ENCODE results near the gene NID2. TPM values are rescaled to one million over a fixed set of nuclear protein-coding genes. Genes with fewer than 3 reads are reported as not detected.

The NID2 gene
- total and polyA plus RNA-seq, 2 experiments from 2014 or later: 179 to 538 TPM

DNA sequence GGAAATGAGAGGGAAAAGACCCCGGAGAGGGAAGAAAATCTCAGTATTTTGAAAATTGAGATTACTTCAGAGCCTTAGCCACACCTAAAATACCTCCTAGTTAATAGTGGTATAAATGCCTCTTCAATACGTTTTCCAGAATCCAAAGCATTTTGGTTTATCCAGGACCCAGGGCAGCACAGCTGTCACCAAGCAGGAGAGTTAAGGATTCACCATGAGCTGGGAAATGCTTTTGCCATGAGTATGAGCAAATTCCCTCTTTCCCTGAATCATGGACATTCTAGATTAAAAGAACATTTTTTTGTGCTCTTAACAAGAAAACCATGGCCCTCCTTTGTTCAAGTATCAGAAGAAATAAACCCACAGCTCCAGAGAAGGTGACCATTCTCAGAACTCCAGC, 101.3 kb downstream of the NID2 start:
- Histone ChIP-seq H3K4me1 (ENCODE audit: low read depth) (no peaks in the 10 kb centered on the region), H3K27ac (no peak overlapping the region), H3K36me3 (no peaks in the 10 kb centered on the region)

DNA sequence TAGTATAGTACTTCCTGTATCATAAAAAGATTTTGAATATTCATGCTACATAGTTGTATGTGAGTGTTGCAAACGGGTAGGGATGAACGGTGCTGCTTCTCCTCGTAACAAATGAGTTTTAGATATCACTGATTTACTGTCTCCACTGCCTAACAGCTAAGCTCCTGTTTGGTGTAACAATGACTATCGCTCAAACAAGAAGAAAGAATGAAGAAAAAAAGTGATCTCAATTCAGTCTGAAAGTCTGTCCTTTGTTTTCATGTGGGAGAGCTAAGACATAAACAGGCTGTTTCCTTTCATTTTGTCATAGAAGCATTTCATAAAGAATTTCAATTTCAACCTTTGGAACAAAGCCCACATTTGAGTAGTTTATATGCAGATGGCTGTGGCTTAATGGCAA, 105.6 kb downstream of the NID2 start:
- DNase-seq (ENCODE audit: low read depth in 1 of 2, low spot score in 1 of 2): peak in 1 of 2 donors; percentile 78
- Histone ChIP-seq H3K4me3 (no peak overlapping the region), H3K27ac (no peak overlapping the region)

More for the DNA sequence above, 101.3 kb downstream of the NID2 start:
- Histone ChIP-seq H3K9me3 (ENCODE audit: low read depth) (no peaks in the 10 kb centered on the region), H3K4me3 (no peak overlapping the region), H3K27me3 (no peaks in the 10 kb centered on the region)
- TF ChIP-seq, protein P1, sequence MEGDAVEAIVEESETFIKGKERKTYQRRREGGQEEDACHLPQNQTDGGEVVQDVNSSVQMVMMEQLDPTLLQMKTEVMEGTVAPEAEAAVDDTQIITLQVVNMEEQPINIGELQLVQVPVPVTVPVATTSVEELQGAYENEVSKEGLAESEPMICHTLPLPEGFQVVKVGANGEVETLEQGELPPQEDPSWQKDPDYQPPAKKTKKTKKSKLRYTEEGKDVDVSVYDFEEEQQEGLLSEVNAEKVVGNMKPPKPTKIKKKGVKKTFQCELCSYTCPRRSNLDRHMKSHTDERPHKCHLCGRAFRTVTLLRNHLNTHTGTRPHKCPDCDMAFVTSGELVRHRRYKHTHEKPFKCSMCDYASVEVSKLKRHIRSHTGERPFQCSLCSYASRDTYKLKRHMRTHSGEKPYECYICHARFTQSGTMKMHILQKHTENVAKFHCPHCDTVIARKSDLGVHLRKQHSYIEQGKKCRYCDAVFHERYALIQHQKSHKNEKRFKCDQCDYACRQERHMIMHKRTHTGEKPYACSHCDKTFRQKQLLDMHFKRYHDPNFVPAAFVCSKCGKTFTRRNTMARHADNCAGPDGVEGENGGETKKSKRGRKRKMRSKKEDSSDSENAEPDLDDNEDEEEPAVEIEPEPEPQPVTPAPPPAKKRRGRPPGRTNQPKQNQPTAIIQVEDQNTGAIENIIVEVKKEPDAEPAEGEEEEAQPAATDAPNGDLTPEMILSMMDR (IDR thresholded peaks at IDR 0.05; ENCODE audit: low read depth, low read length): no peak
- DNase-seq (ENCODE audit: low read depth in 1 of 2, low spot score in 1 of 2): no peak

DNA sequence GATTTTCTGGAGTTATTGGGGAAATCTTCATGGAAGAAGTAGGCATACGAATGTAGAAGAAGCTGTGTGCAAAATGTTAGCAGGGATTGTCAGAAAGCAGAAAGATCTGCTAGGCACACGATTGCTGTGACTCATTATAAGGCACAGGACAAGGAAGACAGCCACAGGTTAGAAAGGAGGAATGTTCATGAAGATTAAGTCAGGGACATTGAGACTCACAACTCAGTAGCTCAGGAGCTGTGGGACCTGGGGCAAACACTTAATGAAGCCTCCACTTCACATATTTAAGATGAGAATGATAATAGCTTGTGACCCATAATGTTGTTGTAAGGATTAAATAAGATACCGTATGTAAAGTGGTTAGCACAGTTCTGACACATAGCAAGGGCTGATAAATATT, 106.1 kb downstream of the NID2 start:
- H3K27ac ChIP-seq: no peak overlapping the region
- peak in 1 of 2 donors; percentile 13 for DNase-seq (ENCODE audit: low read depth in 1 of 2, low spot score in 1 of 2)

More for the DNA sequence above, 105.6 kb downstream of the NID2 start:
- Histone ChIP-seq H3K36me3 (no peaks in the 10 kb centered on the region), H3K9me3 (ENCODE audit: low read depth) (no peaks in the 10 kb centered on the region), H3K4me1 (ENCODE audit: low read depth) (peaks cover 3% of the 10 kb centered on the region), H3K27me3 (no peaks in the 10 kb centered on the region)
- TF ChIP-seq, protein P1 (IDR thresholded peaks at IDR 0.05; ENCODE audit: low read depth, low read length): no peak

DNA sequence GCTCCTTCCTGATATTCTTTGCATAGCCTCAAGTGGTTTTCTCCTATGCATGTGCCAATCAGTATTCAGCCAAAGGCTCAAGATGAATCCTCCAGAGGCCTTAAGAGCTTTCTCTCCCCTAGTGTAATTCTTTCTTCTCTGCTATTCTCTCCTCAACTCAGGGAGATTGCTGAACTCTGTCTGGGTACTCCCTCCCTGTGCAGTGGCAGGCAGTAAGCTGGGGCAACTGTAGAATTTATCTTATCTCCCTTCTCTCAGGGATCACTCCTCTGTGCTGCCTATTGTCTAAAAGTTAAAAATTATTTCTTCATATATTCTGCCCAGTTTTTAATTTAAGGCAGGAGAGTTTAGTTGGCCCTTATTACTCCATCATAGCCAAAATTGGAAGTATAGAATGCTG, 108.0 kb downstream of the NID2 start:
- Histone ChIP-seq H3K9me3 (ENCODE audit: low read depth) (no peaks in the 10 kb centered on the region), H3K36me3 (no peaks in the 10 kb centered on the region), H3K4me3 (no peak overlapping the region), H3K27ac (no peak overlapping the region), H3K27me3 (no peaks in the 10 kb centered on the region), H3K4me1 (ENCODE audit: low read depth) (peaks cover 3% of the 10 kb centered on the region)
- TF ChIP-seq, protein P1 (IDR thresholded peaks at IDR 0.05; ENCODE audit: low read depth, low read length): no peak
- DNase-seq (ENCODE audit: low read depth in 1 of 2, low spot score in 1 of 2): no peak

More for the DNA sequence above, 106.1 kb downstream of the NID2 start:
- peaks cover 3% of the 10 kb centered on the region for H3K4me1 ChIP-seq (ENCODE audit: low read depth)
- H3K36me3 ChIP-seq: no peaks in the 10 kb centered on the region
- H3K27me3 ChIP-seq: no peaks in the 10 kb centered on the region
- H3K9me3 ChIP-seq (ENCODE audit: low read depth): no peaks in the 10 kb centered on the region
- H3K4me3 ChIP-seq: no peak overlapping the region
- TF ChIP-seq, protein P1 (IDR thresholded peaks at IDR 0.05; ENCODE audit: low read depth, low read length): no peak

DNA sequence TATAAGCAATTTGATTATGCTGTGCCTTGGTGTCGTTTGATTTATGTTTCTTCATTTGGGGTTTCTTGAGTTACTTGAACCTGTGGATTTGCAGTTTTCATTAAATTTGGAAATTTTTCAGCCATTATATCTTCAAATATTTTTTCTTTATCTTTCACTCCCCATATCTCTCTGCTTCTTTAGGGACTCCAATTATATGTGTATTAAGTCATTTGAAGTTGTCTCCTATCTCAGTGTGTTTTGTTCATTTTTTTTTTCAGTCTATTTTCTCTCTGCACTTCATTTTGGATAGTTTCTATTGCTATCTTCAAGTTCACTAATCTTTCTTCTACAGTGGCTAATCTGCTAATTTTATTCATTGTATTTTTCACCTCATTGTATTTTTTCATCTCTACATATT, 108.9 kb downstream of the NID2 start:
- Histone ChIP-seq H3K36me3 (no peaks in the 10 kb centered on the region), H3K4me3 (no peak overlapping the region), H3K27me3 (no peaks in the 10 kb centered on the region), H3K9me3 (ENCODE audit: low read depth) (no peaks in the 10 kb centered on the region), H3K27ac (no peak overlapping the region), H3K4me1 (ENCODE audit: low read depth) (peaks cover 3% of the 10 kb centered on the region)
- no peak for DNase-seq (ENCODE audit: low read depth in 1 of 2, low spot score in 1 of 2)
- TF ChIP-seq, protein P1 (IDR thresholded peaks at IDR 0.05; ENCODE audit: low read depth, low read length): no peak

DNA sequence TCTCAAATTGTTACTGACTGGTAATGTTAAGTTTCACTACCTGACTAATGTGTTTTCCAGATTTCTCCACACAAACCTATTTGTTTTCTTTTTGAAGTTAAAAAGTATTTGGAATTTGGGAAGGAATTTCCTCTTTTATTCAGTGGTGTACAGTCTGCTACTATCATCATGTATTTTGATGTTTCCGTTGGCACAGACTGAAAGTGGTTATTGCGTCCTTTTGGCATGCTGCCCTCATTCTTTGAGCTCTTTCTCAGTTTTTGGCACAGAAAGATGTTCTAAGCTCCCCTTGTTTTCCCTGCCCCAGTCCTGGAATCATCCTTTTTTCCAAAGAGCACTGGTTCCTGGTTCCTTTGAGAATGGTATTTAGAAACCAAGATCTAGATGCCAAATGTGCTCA, 110.9 kb downstream of the NID2 start:
- Histone ChIP-seq H3K27me3 (no peaks in the 10 kb centered on the region), H3K36me3 (no peaks in the 10 kb centered on the region), H3K4me3 (no peak overlapping the region), H3K4me1 (ENCODE audit: low read depth) (peaks cover 20% of the 10 kb centered on the region), H3K27ac (no peak overlapping the region), H3K9me3 (ENCODE audit: low read depth) (no peaks in the 10 kb centered on the region)
- TF ChIP-seq, protein P1 (IDR thresholded peaks at IDR 0.05; ENCODE audit: low read depth, low read length): no peak
- DNase-seq (ENCODE audit: low read depth in 1 of 2, low spot score in 1 of 2): peak in 1 of 2 donors; percentile 88

Measured in cardiac muscle cell (in vitro differentiated cells and primary cell).